Measurements from ENCODE around the gene OSBPL6.
A peak's percentile ranks its signal among the peaks of the same experiment; 100 is the strongest.
"Not testable (repeated sequence)": the region's sequence is repeated elsewhere in the genome, so short reads cannot be mapped to it uniquely, and the experiment has no call there.

Gene OSBPL6

GRCh38 chr2:178306352-178307073 is 112.2 kb downstream of the OSBPL6 start:
- peak; percentile 43 for DNase-seq

GRCh38 chr2:178307650-178308049 is 113.3 kb downstream of the OSBPL6 start:
- DNase-seq: no peak

GRCh38 chr2:178309541-178309940 is 115.2 kb downstream of the OSBPL6 start:
- DNase-seq: peak; percentile 55

GRCh38 chr2:178315078-178315477 is 120.8 kb downstream of the OSBPL6 start:
- DNase-seq: no peak

GRCh38 chr2:178315488-178315948 is 121.2 kb downstream of the OSBPL6 start:
- DNase-seq: no peak

- no peak for DNase-seq
Observed at GRCh38 chr2:178317811-178318210, 123.5 kb downstream of the OSBPL6 start.

- DNase-seq: no peak
Observed at GRCh38 chr2:178320011-178320585, 125.8 kb downstream of the OSBPL6 start.

GRCh38 chr2:178322068-178322467 is 127.8 kb downstream of the OSBPL6 start:
- no peak for DNase-seq

GRCh38 chr2:178323331-178323730 is 129.0 kb downstream of the OSBPL6 start:
- DNase-seq: not testable (repeated sequence)

GRCh38 chr2:178324077-178324476 is 129.8 kb downstream of the OSBPL6 start:
- DNase-seq: no peak

GRCh38 chr2:178325268-178325667 is 131.0 kb downstream of the OSBPL6 start:
- DNase-seq: no peak

GRCh38 chr2:178327516-178327915 is 133.2 kb downstream of the OSBPL6 start:
- DNase-seq: no peak

- no peak for DNase-seq
Observed at GRCh38 chr2:178328037-178328436, 133.7 kb downstream of the OSBPL6 start.

- no peak for DNase-seq
Observed at GRCh38 chr2:178330175-178331017, 136.1 kb downstream of the OSBPL6 start.

GRCh38 chr2:178331474-178332432 is 137.4 kb downstream of the OSBPL6 start:
- no peak for DNase-seq

GRCh38 chr2:178333851-178334250 is 139.5 kb downstream of the OSBPL6 start:
- DNase-seq: no peak

GRCh38 chr2:178335230-178335629 is 140.9 kb downstream of the OSBPL6 start:
- DNase-seq: no peak

- no peak for DNase-seq
Observed at GRCh38 chr2:178344121-178344520, 149.8 kb downstream of the OSBPL6 start.

- no peak for DNase-seq
Observed at GRCh38 chr2:178345951-178346350, 151.6 kb downstream of the OSBPL6 start.

- no peak for DNase-seq
Observed at GRCh38 chr2:178350051-178350450, 155.7 kb downstream of the OSBPL6 start.

GRCh38 chr2:178357704-178358103 is 163.4 kb downstream of the OSBPL6 start:
- DNase-seq: not testable (repeated sequence)

GRCh38 chr2:178359192-178359912 is 165.0 kb downstream of the OSBPL6 start:
- DNase-seq: no peak
